Hematopoietic multipotent progenitor cell (in vitro differentiated cells): ENCODE results near the gene ZBTB4. TPM values are rescaled to one million over a fixed set of nuclear protein-coding genes. Genes with fewer than 3 reads are reported as not detected.

ENCODE experiments used
- DNase-seq, 3 donors: peaks; one replicate each; pipeline ENCODE4 v3.0.0-alpha.2; 2011 to 2015; ENCODE audit warnings: low read depth in 2 of 3, low spot score in 2 of 3
- total RNA-seq: library from RNA; depleted of rRNA; stranded (reverse); fragments of >200 nt; gene quantifications from one replicate; pipeline ENCODE4 v1.2.3, GENCODE V29; 2012

Gene ZBTB4
- total RNA-seq, 1 donor = 17.8 TPM

DNA sequence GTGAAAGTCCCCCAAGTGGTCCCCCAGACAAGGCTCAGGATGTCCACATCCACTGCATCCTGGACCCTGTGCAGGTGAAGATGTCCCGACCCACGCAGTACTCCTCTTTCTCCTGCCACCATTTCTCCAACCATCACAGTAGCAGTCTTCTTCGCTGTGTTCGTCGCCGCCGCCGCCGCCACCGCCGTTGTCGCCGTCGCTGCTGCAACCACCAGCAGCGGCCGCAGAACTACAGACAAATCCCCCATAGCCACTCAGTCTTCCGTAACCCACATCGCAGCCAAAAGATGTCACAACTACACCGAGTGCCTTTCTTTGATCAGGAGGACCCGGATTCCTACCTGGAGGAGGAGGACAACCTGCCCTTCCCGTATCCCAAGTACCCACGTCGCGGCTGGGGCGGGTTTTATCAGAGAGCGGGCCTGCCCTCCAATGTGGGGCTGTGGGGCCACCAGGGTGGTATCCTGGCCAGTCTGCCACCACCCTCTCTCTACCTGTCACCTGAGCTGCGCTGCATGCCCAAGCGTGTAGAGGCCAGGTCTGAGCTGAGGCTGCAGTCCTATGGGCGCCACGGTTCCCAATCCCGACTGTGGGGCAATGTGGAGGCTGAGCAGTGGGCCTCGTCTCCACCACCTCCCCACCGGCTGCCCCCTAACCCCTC lies 53.1 kb downstream of the ZBTB4 start:
- DNase-seq = no peak

DNA sequence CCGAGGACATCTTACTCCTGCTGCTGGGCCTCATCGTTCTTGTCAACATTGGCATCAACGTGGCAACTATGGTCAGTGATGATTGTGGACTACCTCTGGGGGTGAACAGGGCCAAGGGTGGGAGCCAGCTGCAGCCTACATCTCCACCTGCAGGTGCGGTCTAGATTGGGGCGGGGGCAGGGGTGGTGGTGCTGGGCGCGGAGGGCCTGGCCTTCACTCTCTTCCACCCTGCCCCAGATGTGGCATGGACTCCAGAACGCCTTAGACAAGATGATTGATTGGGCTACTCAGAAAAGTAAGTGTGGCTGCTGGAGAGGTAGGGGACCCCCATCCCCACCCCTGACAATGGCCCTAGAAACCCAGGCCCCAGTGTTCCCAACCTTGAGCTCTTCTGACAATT lies 53.7 kb downstream of the ZBTB4 start:
- no peak for DNase-seq

DNA sequence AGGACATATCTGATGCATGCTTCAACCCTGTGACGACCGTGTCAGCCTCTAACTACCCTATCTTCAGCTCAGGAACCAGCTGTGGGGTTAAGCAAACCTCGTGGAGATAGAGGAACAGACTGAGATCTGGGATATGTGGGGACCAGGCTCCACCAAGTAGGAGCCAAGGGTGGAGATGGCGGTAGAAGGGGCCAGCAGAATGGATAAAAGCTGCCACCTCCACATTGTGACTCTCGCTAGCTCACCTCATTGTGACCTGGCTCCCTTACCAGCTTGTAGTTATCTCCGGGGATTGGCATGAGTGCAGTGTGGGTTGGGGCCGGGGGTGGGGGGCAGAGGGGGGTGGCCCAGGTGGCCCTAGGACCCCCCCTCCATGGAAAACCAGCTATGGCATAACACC lies 54.1 kb downstream of the ZBTB4 start, which contains the start of gene SPEM2:
SPEM2 (plus strand) TSS at position 301 of the 400 bp plus-strand sequence; CDS start at position 374, 73 bp downstream.
- DNase-seq = no peak

DNA sequence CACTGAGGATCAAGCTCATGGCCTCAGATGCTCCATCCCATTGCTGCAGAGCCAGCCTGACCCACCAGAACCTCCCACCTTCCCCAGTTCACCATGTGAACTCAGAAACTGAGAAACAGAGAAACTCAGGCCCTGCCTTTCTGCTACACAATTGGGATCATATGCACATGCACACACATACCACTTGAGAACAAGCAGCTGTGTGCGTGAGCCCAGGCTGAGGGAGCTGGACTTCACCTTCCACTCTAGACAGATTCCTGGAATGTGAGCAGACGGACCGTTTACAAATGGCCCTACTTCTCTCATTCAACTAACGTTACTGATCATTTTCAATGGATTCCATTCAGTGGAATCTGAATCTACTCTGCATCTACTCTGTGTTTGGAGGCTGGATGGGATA lies 55.8 kb downstream of the ZBTB4 start:
- no peak for DNase-seq

DNA sequence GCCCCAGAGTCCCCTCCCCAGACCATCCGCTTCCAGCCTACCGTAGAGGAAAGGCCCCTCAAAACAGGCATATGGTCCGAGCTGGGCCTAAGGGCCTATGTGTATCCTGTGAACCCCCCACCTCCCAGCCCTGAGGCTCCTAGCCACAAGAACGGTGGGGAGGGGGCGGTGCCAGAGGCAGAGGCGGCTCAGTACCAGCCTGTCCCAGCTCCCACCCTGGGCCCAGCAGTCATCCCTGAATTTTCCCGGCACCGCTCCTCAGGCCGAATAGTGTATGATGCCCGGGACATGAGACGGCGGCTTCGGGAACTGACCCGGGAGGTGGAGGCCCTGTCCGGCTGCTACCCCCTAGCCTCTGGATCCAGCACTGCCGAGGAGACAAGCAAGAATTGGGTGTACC lies 58.2 kb downstream of the ZBTB4 start:
- no peak for DNase-seq

DNA sequence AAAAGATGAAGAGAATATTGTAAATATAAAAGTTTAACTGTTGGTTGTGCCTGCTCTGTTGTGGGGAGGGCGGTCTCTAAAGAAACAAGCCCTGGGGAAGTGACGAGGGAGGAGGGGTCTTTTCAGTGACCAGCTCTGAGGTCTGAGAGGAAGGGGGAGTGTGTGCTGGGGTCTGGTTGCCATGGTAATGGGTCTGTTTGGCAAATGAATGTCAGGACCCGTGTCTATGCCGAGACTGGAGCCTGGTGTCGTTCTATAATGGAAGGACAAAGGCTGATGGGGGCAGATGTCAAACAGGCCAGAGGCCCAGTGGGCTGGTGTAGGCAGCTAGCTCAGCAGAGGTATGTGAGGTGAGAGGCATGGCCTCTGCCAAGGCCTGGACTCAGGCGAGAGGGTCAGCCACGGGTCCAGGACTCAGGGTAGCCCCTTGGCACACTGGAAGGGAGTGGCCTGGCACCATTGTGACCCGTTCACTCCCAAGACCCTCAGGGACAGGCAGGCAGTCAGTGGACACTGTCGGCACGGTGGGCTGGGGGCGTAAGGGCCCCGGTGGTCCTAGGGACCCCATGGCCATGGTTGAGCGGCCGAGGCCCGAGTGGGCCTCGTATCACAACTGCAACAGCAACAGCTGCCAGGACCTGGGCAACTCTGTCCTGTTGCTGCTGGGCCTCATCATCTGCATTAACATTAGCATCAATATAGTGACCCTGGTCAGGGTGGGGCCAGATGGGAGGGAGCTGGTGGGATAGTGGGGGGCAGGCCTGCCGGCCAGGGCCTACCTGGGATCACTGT lies 59.4 kb downstream of the ZBTB4 start, which contains the start of gene SPEM1:
SPEM1 (plus strand) TSS at position 506 of the 792 bp plus-strand sequence; CDS start at position 567, 61 bp downstream.
- DNase-seq = no peak

DNA sequence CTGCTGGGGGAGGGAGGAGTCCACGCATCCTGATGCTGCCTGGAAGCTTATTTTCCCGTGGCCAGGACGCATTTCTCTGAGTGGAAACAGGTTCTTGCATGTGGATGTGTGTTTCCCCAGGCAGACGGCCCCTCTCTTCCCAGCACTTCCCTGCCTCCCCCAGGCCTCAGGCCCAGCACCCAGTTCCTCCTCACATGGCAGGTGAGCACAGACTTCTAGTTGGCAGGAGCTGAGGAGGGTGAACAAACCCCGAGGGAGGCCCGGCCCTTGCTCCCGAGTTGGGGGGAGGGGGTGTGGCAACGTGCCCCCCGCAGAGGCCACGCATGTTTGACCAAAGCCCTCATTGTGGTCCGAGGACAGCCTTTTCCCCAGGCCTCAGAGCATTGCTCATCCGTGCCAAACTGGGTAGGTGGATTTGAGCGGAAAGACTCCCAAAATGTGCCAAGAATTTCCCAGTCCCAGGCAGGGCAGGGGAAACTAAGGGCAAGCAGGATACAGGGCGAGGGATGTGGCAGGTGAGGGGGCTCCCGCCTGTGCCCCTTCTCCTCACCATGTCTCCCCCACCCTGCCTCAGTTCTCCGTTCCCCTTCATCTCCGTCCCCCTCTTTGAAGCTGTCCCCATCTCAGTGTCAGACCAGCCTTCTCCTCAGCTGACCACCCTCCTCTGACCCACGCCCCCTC lies 60.8 kb downstream of the ZBTB4 start:
- no peak for DNase-seq

DNA sequence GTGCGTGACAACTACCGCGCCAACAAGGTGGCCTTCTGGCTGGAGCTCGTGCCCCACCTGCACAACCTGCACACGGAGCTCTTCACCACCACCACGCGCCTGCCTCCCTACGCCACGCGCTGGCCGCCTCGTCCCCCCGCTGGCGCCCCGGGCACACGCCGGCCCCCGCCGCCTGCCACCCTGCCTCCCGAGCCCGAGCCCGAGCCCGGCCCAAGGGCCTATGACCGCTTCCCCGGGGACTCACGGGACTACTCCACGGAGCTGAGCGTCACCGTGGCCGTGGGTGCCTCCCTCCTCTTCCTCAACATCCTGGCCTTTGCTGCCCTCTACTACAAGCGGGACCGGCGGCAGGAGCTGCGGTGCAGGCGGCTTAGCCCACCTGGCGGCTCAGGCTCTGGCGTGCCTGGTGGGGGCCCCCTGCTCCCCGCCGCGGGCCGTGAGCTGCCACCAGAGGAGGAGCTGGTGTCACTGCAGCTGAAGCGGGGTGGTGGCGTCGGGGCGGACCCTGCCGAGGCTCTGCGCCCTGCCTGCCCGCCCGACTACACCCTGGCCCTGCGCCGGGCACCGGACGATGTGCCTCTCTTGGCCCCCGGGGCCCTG lies 62.3 kb downstream of the ZBTB4 start:
- no peak for DNase-seq

DNA sequence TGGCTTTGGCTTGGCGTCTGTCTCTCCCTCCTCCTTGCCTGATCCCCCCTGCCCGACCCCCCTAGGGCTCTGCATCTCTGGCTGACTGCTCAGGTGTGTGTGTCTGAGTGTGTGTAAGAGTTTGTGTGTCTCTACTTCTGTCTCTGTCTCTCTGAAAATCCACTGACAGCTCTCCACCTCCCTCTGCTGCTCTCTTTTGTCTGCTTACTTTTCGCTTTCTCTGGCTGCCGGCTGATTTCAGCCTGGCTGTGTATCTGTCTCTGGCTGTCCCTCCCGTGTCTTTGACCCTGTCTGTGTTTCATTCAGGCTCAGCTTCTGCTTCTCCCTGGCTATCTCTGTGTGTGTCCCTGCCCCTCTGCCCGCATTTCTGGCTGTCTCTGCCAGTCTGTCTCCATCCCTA lies 63.1 kb downstream of the ZBTB4 start:
- no peak for DNase-seq

DNA sequence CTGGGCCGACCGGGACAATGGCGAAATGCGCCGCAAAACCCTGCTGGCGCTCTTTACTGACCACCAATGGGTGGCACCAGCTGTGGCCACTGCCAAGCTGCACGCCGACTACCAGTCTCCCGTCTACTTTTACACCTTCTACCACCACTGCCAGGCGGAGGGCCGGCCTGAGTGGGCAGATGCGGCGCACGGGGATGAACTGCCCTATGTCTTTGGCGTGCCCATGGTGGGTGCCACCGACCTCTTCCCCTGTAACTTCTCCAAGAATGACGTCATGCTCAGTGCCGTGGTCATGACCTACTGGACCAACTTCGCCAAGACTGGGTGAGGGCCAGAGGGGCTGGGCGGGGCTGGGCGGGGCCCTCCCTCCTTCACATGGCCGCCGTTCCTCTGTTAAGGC lies 63.6 kb downstream of the ZBTB4 start:
- DNase-seq = no peak

DNA sequence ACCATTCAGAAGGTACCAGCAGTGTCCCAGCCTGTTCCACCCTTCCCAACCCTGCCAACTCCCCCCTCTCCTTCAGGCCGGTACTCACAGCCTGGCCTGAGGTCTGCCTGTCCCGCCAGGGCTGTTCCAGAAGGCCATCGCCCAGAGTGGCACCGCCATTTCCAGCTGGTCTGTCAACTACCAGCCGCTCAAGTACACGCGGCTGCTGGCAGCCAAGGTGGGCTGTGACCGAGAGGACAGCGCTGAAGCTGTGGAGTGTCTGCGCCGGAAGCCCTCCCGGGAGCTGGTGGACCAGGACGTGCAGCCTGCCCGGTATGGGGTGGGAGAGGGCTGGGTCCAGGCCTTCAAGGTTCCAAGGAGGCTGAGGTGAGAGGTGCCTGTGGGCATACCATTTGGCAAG lies 64.6 kb downstream of the ZBTB4 start:
- DNase-seq = no peak

DNA sequence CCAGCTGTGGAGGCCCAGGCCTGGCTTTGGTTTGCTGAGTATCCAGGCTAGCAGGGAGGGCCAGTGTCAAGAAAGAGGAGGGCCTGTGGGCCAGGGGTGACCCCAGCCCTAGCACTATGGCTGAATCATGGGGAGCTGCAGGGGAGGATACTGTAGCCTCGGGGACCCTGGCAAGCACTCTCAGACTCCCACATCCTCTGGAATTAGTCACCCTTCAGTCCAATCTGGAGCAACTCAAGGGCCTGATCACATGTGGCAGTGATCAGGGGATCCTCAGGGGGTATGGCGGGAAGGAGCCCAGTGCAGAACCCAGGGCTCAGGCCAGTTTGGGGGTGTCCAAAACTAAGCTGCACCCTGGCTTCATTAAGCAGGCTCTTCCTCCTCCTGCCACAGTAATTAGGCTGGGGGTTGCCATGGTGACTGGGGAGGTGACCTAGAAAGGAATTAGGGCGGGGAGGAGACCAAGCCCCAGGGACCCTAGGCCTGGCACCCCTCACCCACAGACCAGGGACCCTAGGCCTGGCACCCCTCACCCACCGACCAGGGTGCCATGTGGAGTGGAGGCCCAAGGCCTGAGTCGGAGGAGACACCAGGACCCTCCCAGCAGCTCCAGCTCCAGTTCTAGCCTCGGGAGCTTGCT lies 66.0 kb downstream of the ZBTB4 start:
- DNase-seq = no peak

DNA sequence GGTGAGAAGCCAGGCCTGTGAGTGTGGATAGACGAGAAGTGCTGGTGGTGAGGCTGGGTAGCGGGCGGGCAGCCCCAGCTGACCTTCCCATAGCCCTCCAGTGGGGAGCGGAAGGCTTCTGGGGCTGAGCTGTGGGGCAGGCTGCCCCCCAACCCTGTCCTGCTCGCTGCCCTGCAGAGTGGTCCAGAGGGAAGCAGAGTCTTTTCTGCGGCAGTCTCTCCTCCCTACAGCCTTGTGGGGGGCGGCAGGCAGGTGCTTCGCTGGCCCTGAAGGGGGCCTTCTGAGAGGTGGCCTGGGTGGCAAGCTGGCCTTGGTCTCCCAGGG lies 68.0 kb downstream of the ZBTB4 start:
- DNase-seq = no peak

DNA sequence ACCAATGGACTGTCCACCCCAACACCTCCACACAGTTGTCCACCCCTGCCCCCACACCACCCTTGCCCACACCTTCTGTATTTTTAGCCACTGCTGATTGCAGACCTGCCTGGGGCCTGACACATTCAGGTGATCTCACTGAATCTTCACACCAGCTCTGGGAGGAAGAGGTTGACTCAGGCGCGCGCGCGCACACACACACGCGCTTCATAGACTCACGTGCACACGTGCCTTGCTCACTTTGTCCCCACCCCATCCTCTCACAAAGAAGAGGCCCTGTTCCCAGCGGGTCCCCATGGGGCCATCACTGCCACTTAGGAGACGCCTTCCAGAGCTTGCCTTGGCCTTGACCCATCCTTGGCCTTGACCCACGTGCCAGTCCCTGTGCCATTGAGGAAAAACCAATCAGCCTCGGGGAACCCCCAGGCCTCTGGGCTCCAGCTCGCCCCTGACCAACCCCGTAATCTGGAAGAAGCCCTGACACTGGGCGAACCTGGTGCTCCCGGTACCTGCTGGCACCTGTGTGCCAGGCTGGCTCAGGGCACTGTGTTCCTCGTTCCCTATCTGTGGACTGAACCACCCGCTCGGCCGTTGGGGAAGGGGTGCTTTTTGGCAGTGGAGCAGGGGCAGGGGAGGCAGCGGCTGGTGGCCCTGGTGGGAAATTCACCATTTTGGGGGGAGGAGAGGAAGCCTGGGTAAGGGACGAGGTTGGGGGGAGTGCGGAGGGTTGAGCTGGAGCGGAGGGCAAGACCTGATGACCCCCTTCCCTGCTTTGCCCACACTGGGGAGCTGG lies 68.6 kb downstream of the ZBTB4 start:
- DNase-seq = no peak

DNA sequence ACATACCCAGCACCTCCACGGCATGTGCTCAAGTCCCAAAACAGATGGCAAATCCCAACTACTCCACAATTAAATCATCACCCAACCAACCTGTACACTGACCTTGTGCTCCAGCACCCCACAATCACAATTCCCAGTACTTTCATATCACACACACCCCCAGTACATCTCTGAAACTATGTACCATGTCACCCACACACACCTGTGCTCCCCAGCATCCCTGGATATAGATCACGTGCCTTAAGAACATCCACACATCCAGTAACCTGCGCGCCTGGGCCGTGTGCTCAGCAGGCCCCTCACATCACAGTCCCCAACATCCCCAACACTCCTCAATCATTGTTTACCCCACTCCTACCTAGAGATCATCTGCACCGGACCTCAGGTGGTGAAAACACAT lies 69.7 kb downstream of the ZBTB4 start:
- DNase-seq = no peak

Other genes with a start within 250 kb of the ZBTB4 start
- gene DVL2, start 245.1 kb downstream of the ZBTB4 start, total RNA-seq = 78.6 TPM
- gene PHF23, start 240.2 kb downstream of the ZBTB4 start, total RNA-seq = 24.2 TPM
- 121 TPM for gene GABARAP, start 237.2 kb downstream of the ZBTB4 start, total RNA-seq
- gene CTDNEP1, start 227.9 kb downstream of the ZBTB4 start, total RNA-seq = 62.7 TPM
- 54.7 TPM for gene ELP5, start 227.4 kb downstream of the ZBTB4 start, total RNA-seq
- 9.7 TPM for gene CLDN7, start 217.2 kb downstream of the ZBTB4 start, total RNA-seq
- 1.9 TPM for gene SLC2A4, start 197.9 kb downstream of the ZBTB4 start, total RNA-seq
- 0.27 TPM for gene YBX2, start 185.0 kb downstream of the ZBTB4 start, total RNA-seq
- 522 TPM for gene EIF5A, start 172.0 kb downstream of the ZBTB4 start, total RNA-seq
- 70.3 TPM for gene GPS2, start 164.3 kb downstream of the ZBTB4 start, total RNA-seq
- gene NEURL4, start 150.3 kb downstream of the ZBTB4 start, total RNA-seq = 37.4 TPM
- 109 TPM for gene ACAP1, start 143.1 kb downstream of the ZBTB4 start, total RNA-seq
- gene KCTD11, start 127.5 kb downstream of the ZBTB4 start, total RNA-seq = 5.1 TPM
- not detected for gene TMEM95, start 124.5 kb downstream of the ZBTB4 start, total RNA-seq
- 4.3 TPM for gene TNK1, start 98.5 kb downstream of the ZBTB4 start, total RNA-seq
- gene PLSCR3, start 85.1 kb downstream of the ZBTB4 start, total RNA-seq = 26.9 TPM
- gene TMEM256, start 75.5 kb downstream of the ZBTB4 start, total RNA-seq = 141 TPM
- gene NLGN2, start 71.8 kb downstream of the ZBTB4 start, total RNA-seq = 6.7 TPM
- gene SPEM1, start 59.3 kb downstream of the ZBTB4 start, total RNA-seq = not detected
- under 0.01 TPM for gene SPEM2, start 54.0 kb downstream of the ZBTB4 start, total RNA-seq
- not detected for gene SPEM3, start 50.8 kb downstream of the ZBTB4 start, total RNA-seq
- gene TMEM102, start 44.2 kb downstream of the ZBTB4 start, total RNA-seq = 17.0 TPM
- 0.54 TPM for gene FGF11, start 40.1 kb downstream of the ZBTB4 start, total RNA-seq
- 26.1 TPM for gene CHRNB1, start 34.6 kb downstream of the ZBTB4 start, total RNA-seq
- not detected for gene SLC35G6, start 1.8 kb upstream of the ZBTB4 start, total RNA-seq
- gene POLR2A, start 4.7 kb upstream of the ZBTB4 start, total RNA-seq = 234 TPM
- gene TNFSF12, start 69.4 kb upstream of the ZBTB4 start, total RNA-seq = 11.0 TPM
- 15.3 TPM for gene TNFSF13, start 79.1 kb upstream of the ZBTB4 start, total RNA-seq
- 50.1 TPM for gene SENP3, start 82.3 kb upstream of the ZBTB4 start, total RNA-seq
- 16.4 TPM for gene CD68, start 100.0 kb upstream of the ZBTB4 start, total RNA-seq
- gene MPDU1, start 104.2 kb upstream of the ZBTB4 start, total RNA-seq = 118 TPM
- 0.81 TPM for gene SOX15, start 110.5 kb upstream of the ZBTB4 start, total RNA-seq
- 22.6 TPM for gene FXR2, start 135.3 kb upstream of the ZBTB4 start, total RNA-seq
- 14.0 TPM for gene SAT2, start 148.2 kb upstream of the ZBTB4 start, total RNA-seq
- not detected for gene SHBG, start 150.5 kb upstream of the ZBTB4 start, total RNA-seq
- gene ATP1B2, start 171.3 kb upstream of the ZBTB4 start, total RNA-seq = not detected
- gene TP53, start 207.9 kb upstream of the ZBTB4 start, total RNA-seq = 72.4 TPM
- 14.5 TPM for gene WRAP53, start 208.8 kb upstream of the ZBTB4 start, total RNA-seq
- under 0.01 TPM for gene EFNB3, start 225.6 kb upstream of the ZBTB4 start, total RNA-seq
- gene DNAH2, start 238.1 kb upstream of the ZBTB4 start, total RNA-seq = under 0.01 TPM